WTC11 (cell line): Measurements from ENCODE around the gene DHX36. TPM values are rescaled to one million over a fixed set of nuclear protein-coding genes. Genes with fewer than 3 reads are reported as not detected.

Source experiments
- ATAC-seq: fragments of 200-7000 bp; cut with Tn5 transposase; 2 replicates; pipeline ENCODE4 v1.10.0; 2021; ENCODE audit warnings: mild to moderate bottlenecking, moderate library complexity
- CTCF ChIA-PET: fragments of 300-600 bp; sonication (Branson Sonifier 250); formaldehyde crosslinking; loops from one replicate; lab custom pipeline; 2021; ENCODE audit warnings: antibody characterized with exemption; lab: Charles Lee
- POLR2A ChIA-PET: fragments of 350-600 bp; sonication (Branson Sonifier 250); formaldehyde crosslinking; loops from one replicate; lab custom pipeline; 2021; ENCODE audit warnings: antibody characterized with exemption; lab: Charles Lee
- DNase-seq: peaks from one replicate; pipeline ENCODE4 v3.0.0; 2021; ENCODE audit warnings: low spot score
- H3K27ac Mint-ChIP-seq: 2 replicates; pipeline ENCODE4 v1.8.0; 2021; ENCODE audit warnings: mixed read lengths
- H3K27me3 Mint-ChIP-seq: 2 replicates; pipeline ENCODE4 v1.8.0; 2021; ENCODE audit warnings: low read depth, mild to moderate bottlenecking, moderate library complexity, mixed read lengths
- H3K36me3 Mint-ChIP-seq: 2 replicates; pipeline ENCODE4 v1.8.0; 2021; ENCODE audit warnings: mixed read lengths
- H3K4me1 Mint-ChIP-seq: 2 replicates; pipeline ENCODE4 v1.8.0; 2022; ENCODE audit warnings: mixed read lengths
- H3K4me3 Mint-ChIP-seq: 2 replicates; pipeline ENCODE4 v1.8.0; 2021; ENCODE audit warnings: mild to moderate bottlenecking, moderate library complexity, mixed read lengths
- H3K9me3 Mint-ChIP-seq: 2 replicates; pipeline ENCODE4 v1.8.0; 2021; ENCODE audit warnings: mixed read lengths
- ARID4B ChIP-seq: sonication (generic); formaldehyde crosslinking; IDR thresholded peaks from 2 replicates; pipeline ENCODE4 v1.8.0; 2023; ENCODE audit warnings: missing genetic modification reagents, mild to moderate bottlenecking, borderline replicate concordance
- ATF2 ChIP-seq: sonication (generic); formaldehyde crosslinking; IDR thresholded peaks from 2 replicates; pipeline ENCODE4 v1.8.1; 2022; ENCODE audit warnings: low read depth, missing genetic modification reagents, borderline replicate concordance
- CREB1 ChIP-seq: sonication (generic); formaldehyde crosslinking; IDR thresholded peaks from 2 replicates; pipeline ENCODE4 v1.8.0; 2023; ENCODE audit warnings: mild to moderate bottlenecking, missing genetic modification reagents
- E2F5 ChIP-seq: sonication (generic); formaldehyde crosslinking; IDR thresholded peaks from 2 replicates; pipeline ENCODE4 v1.8.1; 2022; ENCODE audit warnings: mild to moderate bottlenecking, moderate library complexity, missing genetic modification reagents
- ERG ChIP-seq: fragments of 250-450 bp; sonication (Bioruptor Pico); IDR thresholded peaks from 2 replicates; pipeline ENCODE4 v1.8.0; 2021; ENCODE audit warnings: mild to moderate bottlenecking
- FOXJ3 ChIP-seq: sonication (generic); formaldehyde crosslinking; IDR thresholded peaks from 2 replicates; pipeline ENCODE4 v1.9.0; 2021; ENCODE audit warnings: missing genetic modification reagents, mild to moderate bottlenecking, borderline replicate concordance
- FOXP4 ChIP-seq: sonication (generic); formaldehyde crosslinking; IDR thresholded peaks from 2 replicates; pipeline ENCODE4 v1.8.0; 2022; ENCODE audit warnings: mild to moderate bottlenecking, missing genetic modification reagents
- GRHL2 ChIP-seq: fragments of 250-450 bp; sonication (Bioruptor Pico); IDR thresholded peaks from 2 replicates; pipeline ENCODE4 v1.8.0; 2022; ENCODE audit warnings: mild to moderate bottlenecking, moderate library complexity; ENCODE audit not compliant: insufficient replicate concordance, severe bottlenecking
- MYBL2 ChIP-seq: sonication (generic); formaldehyde crosslinking; IDR thresholded peaks from 2 replicates; pipeline ENCODE4 v1.8.1; 2023; ENCODE audit warnings: mild to moderate bottlenecking, moderate library complexity, missing genetic modification reagents
- NFYB ChIP-seq: sonication (generic); formaldehyde crosslinking; conservative IDR thresholded peaks from 2 replicates; pipeline ENCODE4 v1.8.0; 2022; ENCODE audit warnings: low read depth, missing genetic modification reagents
- STAT6 ChIP-seq: sonication (generic); formaldehyde crosslinking; conservative IDR thresholded peaks from 2 replicates; pipeline ENCODE4 v1.8.1; 2023; ENCODE audit warnings: mild to moderate bottlenecking, low read depth, missing genetic modification reagents, moderate library complexity
- TCF7 ChIP-seq: sonication (generic); formaldehyde crosslinking; IDR thresholded peaks from 2 replicates; pipeline ENCODE4 v1.8.0; 2022; ENCODE audit warnings: mild to moderate bottlenecking, low read depth, missing genetic modification reagents, moderate library complexity
- TEAD4 ChIP-seq: sonication (generic); formaldehyde crosslinking; IDR thresholded peaks from 2 replicates; pipeline ENCODE4 v1.8.0; 2022; ENCODE audit warnings: mild to moderate bottlenecking, missing genetic modification reagents
- ZBTB43 ChIP-seq: sonication (generic); formaldehyde crosslinking; IDR thresholded peaks from 2 replicates; pipeline ENCODE4 v1.8.1; 2023; ENCODE audit warnings: mild to moderate bottlenecking, missing genetic modification reagents
- ZMAT4 ChIP-seq: fragments of 250-450 bp; sonication (Bioruptor Pico); IDR thresholded peaks from 2 replicates; pipeline ENCODE4 v1.9.0; 2021; ENCODE audit warnings: mild to moderate bottlenecking
- ZNF317 ChIP-seq: sonication (generic); formaldehyde crosslinking; IDR thresholded peaks from 2 replicates; pipeline ENCODE4 v1.8.1; 2023; ENCODE audit warnings: low read depth, mild to moderate bottlenecking, moderate library complexity, missing genetic modification reagents, borderline replicate concordance
- ZNF416 ChIP-seq: fragments of 250-450 bp; sonication (Bioruptor Pico); IDR thresholded peaks from 2 replicates; pipeline ENCODE4 v1.9.0; 2021; ENCODE audit warnings: mild to moderate bottlenecking, inconsistent platforms
- total RNA-seq: library from RNA; stranded (reverse); gene quantifications from 3 replicates; pipeline ENCODE4 v1.2.3, GENCODE V29; 2021

The DHX36 gene
- total RNA-seq, 1 experiment from 2014 or later, result 100 TPM

GRCh38 chr3:154228561-154229216, 95.6 kb downstream of the DHX36 start:
- peak overlapping the region; percentile 18; the same call in 1 of the 2 replicates for H3K27ac Mint-ChIP-seq
- ChIA-PET POLR2A (interaction anchor here (0.9 kb wide), 1 partner anchor 55 kb away, joined by 3 read pairs; no protein-coding TSS in a partner anchor), CTCF (interaction anchor here (0.6 kb wide), 2 partner anchors 108 to 744 kb away, joined by 3 read pairs; partner anchors contain the start of gene ARHGEF26)
- DNase-seq, result no peak
- H3K27me3 Mint-ChIP-seq, result no peaks in the 10 kb centered on the region
- ATAC-seq, result peak; percentile 58
- TF ChIP-seq STAT6 (CRISPR knock-in tag), result no peak
- TF ChIP-seq ARID4B, result no peak
- no peak for TF ChIP-seq GRHL2 (CRISPR knock-in tag)
- no peak for TF ChIP-seq FOXP4 (CRISPR knock-in tag)
- TF ChIP-seq ZMAT4 (CRISPR knock-in tag), result no peak
- no peak for TF ChIP-seq MYBL2 (CRISPR knock-in tag)
- no peak for TF ChIP-seq E2F5
- TF ChIP-seq TEAD4 (CRISPR knock-in tag), result no peak
- no peak for TF ChIP-seq ZNF317 (CRISPR knock-in tag)
- TF ChIP-seq ZBTB43 (CRISPR knock-in tag), result no peak
- TF ChIP-seq NFYB (CRISPR knock-in tag), result no peak
- H3K9me3 Mint-ChIP-seq, result no peaks in the 10 kb centered on the region
- H3K36me3 Mint-ChIP-seq, result no peaks in the 10 kb centered on the region; the same call in 1 of the 2 replicates
- H3K4me3 Mint-ChIP-seq, result no peak overlapping the region
- peaks cover 5% of the 10 kb centered on the region; the same call in 1 of the 2 replicates for H3K4me1 Mint-ChIP-seq

GRCh38 chr3:154227531-154227930, 96.8 kb downstream of the DHX36 start:
- ATAC-seq (no peak), DNase-seq (no peak)
- Mint-ChIP-seq H3K27ac (no peak overlapping the region), H3K4me3 (no peak overlapping the region), H3K36me3 (no peaks in the 10 kb centered on the region; the same call in 1 of the 2 replicates), H3K9me3 (no peaks in the 10 kb centered on the region), H3K27me3 (no peaks in the 10 kb centered on the region), H3K4me1 (peaks cover 5% of the 10 kb centered on the region; the same call in 1 of the 2 replicates)
- ChIA-PET POLR2A (no interaction called here), CTCF (no interaction called here)
- TF ChIP-seq FOXJ3 (no peak), ZNF416 (CRISPR knock-in tag) (no peak), CREB1 (no peak), ERG (CRISPR knock-in tag) (no peak), TCF7 (CRISPR knock-in tag) (no peak), ATF2 (CRISPR knock-in tag) (no peak), ZNF317 (CRISPR knock-in tag) (no peak)
